Ishikawa (cell line): Measurements from ENCODE around the gene CYB561D1.

Experiments used
- CEBPB ChIP-seq: IDR thresholded peaks from 2 replicates; pipeline ENCODE4 v1.6.1; 2012
- CREB1 ChIP-seq: IDR thresholded peaks from 2 replicates; pipeline ENCODE4 v1.6.1; 2012; ENCODE audit warnings: low read depth
- EGR1 ChIP-seq: IDR thresholded peaks from 2 replicates; pipeline ENCODE4 v1.6.1; 2012
- EP300 ChIP-seq: IDR thresholded peaks from 2 replicates; pipeline ENCODE4 v1.6.1; 2012; ENCODE audit warnings: borderline replicate concordance
- FOXM1 ChIP-seq: IDR thresholded peaks from 2 replicates; pipeline ENCODE4 v1.6.1; 2012; ENCODE audit warnings: low read depth, borderline replicate concordance
- NFIC ChIP-seq: IDR thresholded peaks from 2 replicates; pipeline ENCODE4 v1.6.1; 2012
- RAD21 ChIP-seq: IDR thresholded peaks from 2 replicates; pipeline ENCODE4 v1.6.1; 2012; ENCODE audit warnings: low read depth
- TAF1 ChIP-seq: IDR thresholded peaks from 2 replicates; pipeline ENCODE4 v1.6.1; 2012; ENCODE audit warnings: low read depth, mild to moderate bottlenecking
- TCF12 ChIP-seq: IDR thresholded peaks from 2 replicates; pipeline ENCODE4 v1.6.1; 2012; ENCODE audit warnings: low read depth
- TEAD4 ChIP-seq: IDR thresholded peaks from 2 replicates; pipeline ENCODE4 v1.6.1; 2012
- YY1 ChIP-seq: IDR thresholded peaks from 2 replicates; pipeline ENCODE4 v1.6.1; 2012; ENCODE audit warnings: low read depth
- ZBTB7A ChIP-seq: IDR thresholded peaks from 2 replicates; pipeline ENCODE4 v1.6.1; 2012; ENCODE audit warnings: low read depth
- TF ChIP-seq, protein P1 (sequence below): IDR thresholded peaks from 2 replicates; pipeline ENCODE4 v1.6.1; 2012; ENCODE audit warnings: low read depth, mild to moderate bottlenecking
- TF ChIP-seq, protein P2 (sequence below): IDR thresholded peaks from 2 replicates; pipeline ENCODE4 v1.6.1; 2012
- TF ChIP-seq, protein P3 (sequence below): IDR thresholded peaks from 2 replicates; pipeline ENCODE4 v1.6.1; 2012

The CYB561D1 gene

DNA sequence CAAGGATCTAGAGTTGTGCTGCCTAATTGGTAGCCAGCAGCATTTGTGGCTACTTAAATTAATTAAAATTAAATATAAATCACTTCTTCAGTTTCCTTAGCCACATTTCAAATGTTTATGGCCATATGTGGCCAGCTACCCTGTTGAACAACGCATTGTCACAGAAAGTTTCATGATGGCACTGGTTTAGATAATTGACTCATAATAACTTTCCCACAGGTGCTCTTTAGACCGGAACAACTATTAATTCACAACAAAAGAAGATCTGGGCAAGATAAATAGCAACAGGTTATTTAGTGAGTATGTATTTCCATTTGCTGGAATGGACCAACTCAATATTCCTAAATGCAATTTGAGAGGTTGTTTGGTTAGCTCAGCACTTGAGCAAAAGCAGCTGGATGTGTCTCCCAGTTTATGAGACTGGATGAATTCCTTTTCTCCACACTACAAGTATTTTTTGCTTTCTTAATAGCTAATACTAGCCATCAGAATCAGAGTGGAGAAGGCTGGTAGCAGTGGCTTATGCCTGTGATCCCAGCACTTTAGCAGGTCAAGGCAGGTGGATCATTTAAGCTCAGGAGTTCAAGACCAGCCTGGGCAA, 19.3 kb downstream of the CYB561D1 start:
- no peak for TF ChIP-seq TCF12
- no peak for TF ChIP-seq TAF1
- TF ChIP-seq FOXM1 = no peak
- TF ChIP-seq YY1 = no peak
- TF ChIP-seq CEBPB = no peak
- TF ChIP-seq, protein P1, sequence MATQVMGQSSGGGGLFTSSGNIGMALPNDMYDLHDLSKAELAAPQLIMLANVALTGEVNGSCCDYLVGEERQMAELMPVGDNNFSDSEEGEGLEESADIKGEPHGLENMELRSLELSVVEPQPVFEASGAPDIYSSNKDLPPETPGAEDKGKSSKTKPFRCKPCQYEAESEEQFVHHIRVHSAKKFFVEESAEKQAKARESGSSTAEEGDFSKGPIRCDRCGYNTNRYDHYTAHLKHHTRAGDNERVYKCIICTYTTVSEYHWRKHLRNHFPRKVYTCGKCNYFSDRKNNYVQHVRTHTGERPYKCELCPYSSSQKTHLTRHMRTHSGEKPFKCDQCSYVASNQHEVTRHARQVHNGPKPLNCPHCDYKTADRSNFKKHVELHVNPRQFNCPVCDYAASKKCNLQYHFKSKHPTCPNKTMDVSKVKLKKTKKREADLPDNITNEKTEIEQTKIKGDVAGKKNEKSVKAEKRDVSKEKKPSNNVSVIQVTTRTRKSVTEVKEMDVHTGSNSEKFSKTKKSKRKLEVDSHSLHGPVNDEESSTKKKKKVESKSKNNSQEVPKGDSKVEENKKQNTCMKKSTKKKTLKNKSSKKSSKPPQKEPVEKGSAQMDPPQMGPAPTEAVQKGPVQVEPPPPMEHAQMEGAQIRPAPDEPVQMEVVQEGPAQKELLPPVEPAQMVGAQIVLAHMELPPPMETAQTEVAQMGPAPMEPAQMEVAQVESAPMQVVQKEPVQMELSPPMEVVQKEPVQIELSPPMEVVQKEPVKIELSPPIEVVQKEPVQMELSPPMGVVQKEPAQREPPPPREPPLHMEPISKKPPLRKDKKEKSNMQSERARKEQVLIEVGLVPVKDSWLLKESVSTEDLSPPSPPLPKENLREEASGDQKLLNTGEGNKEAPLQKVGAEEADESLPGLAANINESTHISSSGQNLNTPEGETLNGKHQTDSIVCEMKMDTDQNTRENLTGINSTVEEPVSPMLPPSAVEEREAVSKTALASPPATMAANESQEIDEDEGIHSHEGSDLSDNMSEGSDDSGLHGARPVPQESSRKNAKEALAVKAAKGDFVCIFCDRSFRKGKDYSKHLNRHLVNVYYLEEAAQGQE = no peak
- TF ChIP-seq EP300 = no peak
- no peak for TF ChIP-seq TEAD4
- TF ChIP-seq NFIC = no peak
- TF ChIP-seq CREB1 = no peak
- no peak for TF ChIP-seq RAD21
- TF ChIP-seq, protein P2, sequence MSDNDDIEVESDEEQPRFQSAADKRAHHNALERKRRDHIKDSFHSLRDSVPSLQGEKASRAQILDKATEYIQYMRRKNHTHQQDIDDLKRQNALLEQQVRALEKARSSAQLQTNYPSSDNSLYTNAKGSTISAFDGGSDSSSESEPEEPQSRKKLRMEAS = no peak
- TF ChIP-seq EGR1 = no peak
- TF ChIP-seq, protein P3, sequence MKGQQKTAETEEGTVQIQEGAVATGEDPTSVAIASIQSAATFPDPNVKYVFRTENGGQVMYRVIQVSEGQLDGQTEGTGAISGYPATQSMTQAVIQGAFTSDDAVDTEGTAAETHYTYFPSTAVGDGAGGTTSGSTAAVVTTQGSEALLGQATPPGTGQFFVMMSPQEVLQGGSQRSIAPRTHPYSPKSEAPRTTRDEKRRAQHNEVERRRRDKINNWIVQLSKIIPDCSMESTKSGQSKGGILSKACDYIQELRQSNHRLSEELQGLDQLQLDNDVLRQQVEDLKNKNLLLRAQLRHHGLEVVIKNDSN = no peak
- no peak for TF ChIP-seq ZBTB7A

DNA sequence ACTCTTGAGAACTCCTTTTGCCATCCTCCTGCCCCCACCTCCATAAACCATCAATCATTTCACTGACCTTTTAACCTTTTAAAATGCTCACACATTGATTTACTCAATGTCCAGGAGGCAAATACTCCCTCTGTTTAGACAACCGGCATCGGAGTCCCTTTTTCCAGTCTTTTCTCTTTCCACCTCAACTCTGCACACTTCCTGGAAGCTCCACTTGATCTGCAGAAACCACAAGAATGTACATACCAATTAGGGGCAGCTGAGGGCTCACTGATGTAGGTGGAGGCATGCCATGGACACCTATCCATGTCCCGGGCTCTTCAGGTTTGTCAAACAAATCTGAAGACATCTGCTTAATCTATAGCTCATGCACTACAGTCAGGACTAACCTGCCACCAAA, 21.0 kb downstream of the CYB561D1 start:
- TF ChIP-seq TEAD4 = no peak
- TF ChIP-seq RAD21 = no peak
- TF ChIP-seq CREB1 = no peak
- TF ChIP-seq EP300 = no peak
- TF ChIP-seq, protein P3 = no peak
- TF ChIP-seq, protein P2 = no peak
- no peak for TF ChIP-seq TCF12
- no peak for TF ChIP-seq EGR1
- TF ChIP-seq TAF1 = no peak
- TF ChIP-seq ZBTB7A = no peak
- TF ChIP-seq YY1 = no peak
- TF ChIP-seq, protein P1 = no peak
- TF ChIP-seq CEBPB = no peak
- TF ChIP-seq FOXM1 = no peak
- no peak for TF ChIP-seq NFIC

DNA sequence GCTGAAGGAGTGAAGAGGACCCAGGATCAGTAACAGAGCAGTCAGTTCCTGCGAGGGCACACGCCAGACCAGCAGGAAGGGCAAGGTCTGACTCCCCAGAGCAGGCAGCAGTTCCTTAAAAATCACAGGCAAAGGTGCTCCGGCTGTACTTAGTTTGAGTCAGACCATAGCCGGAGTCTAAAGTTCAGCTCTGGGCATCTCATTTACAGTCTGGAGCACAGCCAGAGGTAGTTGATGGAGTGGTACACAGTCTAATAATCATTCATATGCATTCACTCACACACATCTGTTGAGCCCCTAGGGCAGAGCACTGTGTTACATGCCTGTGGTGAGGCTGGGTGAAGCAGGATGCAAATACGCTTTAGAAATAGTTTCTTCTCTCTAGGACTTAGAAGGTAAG, 23.0 kb downstream of the CYB561D1 start:
- TF ChIP-seq FOXM1 = no peak
- no peak for TF ChIP-seq NFIC

DNA sequence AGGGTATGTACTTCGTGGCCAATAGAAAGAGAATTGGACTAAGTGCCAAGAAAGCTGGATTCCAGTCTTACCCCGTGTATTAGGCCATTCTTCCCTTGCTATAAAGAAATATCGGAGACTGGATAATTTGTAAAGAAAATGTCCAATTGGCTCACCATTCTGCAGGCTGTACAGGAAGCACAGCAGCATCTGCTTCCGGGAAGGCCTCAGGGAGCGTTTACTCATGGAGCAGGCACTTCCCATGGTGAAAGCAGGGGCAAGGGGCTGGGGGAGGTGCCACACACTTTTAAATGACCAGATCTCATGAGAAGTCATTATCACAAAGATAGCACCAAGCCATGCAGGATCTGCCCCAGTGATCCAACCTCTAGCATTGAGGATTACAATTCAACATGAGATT, 23.4 kb downstream of the CYB561D1 start:
- TF ChIP-seq CREB1 = no peak
- no peak for TF ChIP-seq TAF1
- no peak for TF ChIP-seq TEAD4
- no peak for TF ChIP-seq EP300
- TF ChIP-seq, protein P2 = no peak
- TF ChIP-seq TCF12 = no peak
- no peak for TF ChIP-seq YY1
- TF ChIP-seq, protein P1 = no peak
- TF ChIP-seq ZBTB7A = no peak
